Ectodermal cell (in vitro differentiated cells): ENCODE data around the gene NR2F6.
"Not testable (repeated sequence)": the region's sequence is repeated elsewhere in the genome, so short reads cannot be mapped to it uniquely, and the experiment has no call there.

ENCODE experiments used
- H3K27ac ChIP-seq: 2 replicates; pipeline ENCODE4 v1.7.0; 2013; ENCODE audit warnings: mild to moderate bottlenecking, low read depth, low read length; ENCODE audit not compliant: insufficient read depth, poor library complexity, severe bottlenecking
- H3K27me3 ChIP-seq: 2 replicates; pipeline ENCODE4 v1.7.0; 2013; ENCODE audit warnings: mild to moderate bottlenecking, low read length; ENCODE audit not compliant: insufficient read depth, control insufficient read depth, poor library complexity, severe bottlenecking
- H3K36me3 ChIP-seq: one replicate; pipeline ENCODE4 v1.7.0; 2013; ENCODE audit warnings: low read length; ENCODE audit not compliant: control insufficient read depth, insufficient read depth
- H3K4me1 ChIP-seq: one replicate; pipeline ENCODE4 v1.7.0; 2013; ENCODE audit warnings: low read length; ENCODE audit not compliant: control insufficient read depth, insufficient read depth
- H3K4me3 ChIP-seq: 2 replicates; pipeline ENCODE4 v1.7.0; 2013; ENCODE audit warnings: low read depth, low read length, control low read depth; ENCODE audit not compliant: insufficient read depth
- H3K9me3 ChIP-seq: 2 replicates; pipeline ENCODE4 v1.7.0; 2013; ENCODE audit warnings: mild to moderate bottlenecking, low read length, moderate library complexity; ENCODE audit not compliant: control insufficient read depth
- WGBS, 2 experiments: methylation state at CpG; one replicate each; pipeline ENCODE4 v1.1.7; 2013; ENCODE audit warnings: missing lambda C conversion rate in 2 of 2; 5-methylcytosine and 5-hydroxymethylcytosine counted together

NR2F6 gene

GRCh38 chr19:17195106-17195505 is 50.6 kb downstream of the NR2F6 start:
- no peak overlapping the region for H3K27ac ChIP-seq
- no peaks in the 10 kb centered on the region for H3K4me1 ChIP-seq
- no peaks in the 10 kb centered on the region for H3K27me3 ChIP-seq
- peaks cover 13% of the 10 kb centered on the region for H3K36me3 ChIP-seq
- WGBS, 2 experiments: 95 to 97% methylated on average over 23 of the region's 23 CpGs
- H3K4me3 ChIP-seq: no peak overlapping the region
- H3K9me3 ChIP-seq: no peaks in the 10 kb centered on the region

- H3K4me3 ChIP-seq: no peak overlapping the region
- no peaks in the 10 kb centered on the region for H3K4me1 ChIP-seq
- H3K9me3 ChIP-seq: no peaks in the 10 kb centered on the region
- H3K27me3 ChIP-seq: no peaks in the 10 kb centered on the region
- H3K27ac ChIP-seq: no peak overlapping the region
- WGBS, 2 experiments: 93 to 96% methylated on average over 16 of the region's 16 CpGs
- H3K36me3 ChIP-seq: peaks cover 13% of the 10 kb centered on the region
These were observed 51.1 kb downstream of the NR2F6 start for GRCh38 chr19:17194608-17195007.

- Histone ChIP-seq H3K9me3 (no peaks in the 10 kb centered on the region), H3K27me3 (no peaks in the 10 kb centered on the region), H3K4me1 (no peaks in the 10 kb centered on the region), H3K27ac (no peak overlapping the region), H3K36me3 (peaks cover 12% of the 10 kb centered on the region), H3K4me3 (no peak overlapping the region)
- WGBS, 2 experiments: 97% methylated on average over 26 of the region's 26 CpGs
These were observed 53.0 kb downstream of the NR2F6 start for GRCh38 chr19:17192751-17193150.

GRCh38 chr19:17191736-17192135 is 54.0 kb downstream of the NR2F6 start:
- not testable (repeated sequence) for H3K4me1 ChIP-seq, H3K27ac ChIP-seq, H3K27me3 ChIP-seq, H3K4me3 ChIP-seq, H3K9me3 ChIP-seq
- 90 to 94% methylated on average over 6 of the region's 6 CpGs for WGBS, 2 experiments
- H3K36me3 ChIP-seq: peaks cover 11% of the 10 kb centered on the region

GRCh38 chr19:17185590-17185989 is 60.1 kb downstream of the NR2F6 start:
- Histone ChIP-seq H3K4me1 (peaks cover 7% of the 10 kb centered on the region), H3K27ac (no peak overlapping the region), H3K27me3 (no peaks in the 10 kb centered on the region), H3K36me3 (peaks cover 6% of the 10 kb centered on the region), H3K4me3 (no peak overlapping the region), H3K9me3 (no peaks in the 10 kb centered on the region)
- 92 to 95% methylated on average over 8 of the region's 8 CpGs for WGBS, 2 experiments

- Histone ChIP-seq H3K36me3 (peaks cover 6% of the 10 kb centered on the region), H3K4me3 (no peak overlapping the region), H3K9me3 (no peaks in the 10 kb centered on the region), H3K27ac (no peak overlapping the region), H3K4me1 (peaks cover 8% of the 10 kb centered on the region), H3K27me3 (no peaks in the 10 kb centered on the region)
- WGBS, 2 experiments: 95 to 96% methylated on average over 12 of the region's 12 CpGs
These were observed 61.3 kb downstream of the NR2F6 start for GRCh38 chr19:17184371-17184841.

- no peak overlapping the region for H3K4me3 ChIP-seq
- WGBS, 2 experiments: 94 to 97% methylated on average over 11 of the region's 11 CpGs
- peaks cover 6% of the 10 kb centered on the region for H3K36me3 ChIP-seq
- H3K27ac ChIP-seq: no peak overlapping the region
- no peaks in the 10 kb centered on the region for H3K27me3 ChIP-seq
- no peaks in the 10 kb centered on the region for H3K9me3 ChIP-seq
- H3K4me1 ChIP-seq: peaks cover 8% of the 10 kb centered on the region
These were observed 61.8 kb downstream of the NR2F6 start for GRCh38 chr19:17183858-17184321.

GRCh38 chr19:17183271-17183761 is 62.4 kb downstream of the NR2F6 start:
- 94 to 95% methylated on average over 14 of the region's 14 CpGs for WGBS, 2 experiments
- Histone ChIP-seq H3K36me3 (peaks cover under 1% of the 10 kb centered on the region), H3K4me1 (peaks cover 8% of the 10 kb centered on the region), H3K4me3 (no peak overlapping the region), H3K27ac (no peak overlapping the region), H3K9me3 (no peaks in the 10 kb centered on the region), H3K27me3 (no peaks in the 10 kb centered on the region)
